ENCODE measurements around the gene OR11H7. TPM values are rescaled to one million over a fixed set of nuclear protein-coding genes. Genes with fewer than 3 reads are reported as not detected.

The OR11H7 gene
- total RNA-seq, 2 donors from 2014 or later = not detected

Other genes starting within 250 kb of the OR11H7 start
- not detected for gene OR4Q2, start 226.8 kb upstream of the OR11H7 start, total RNA-seq
- not detected for gene OR4K14, start 209.7 kb upstream of the OR11H7 start, total RNA-seq
- gene OR4K13, start 192.9 kb upstream of the OR11H7 start, total RNA-seq = not detected
- not detected for gene OR4L1, start 168.9 kb upstream of the OR11H7 start, total RNA-seq
- not detected for gene OR4K17, start 118.2 kb upstream of the OR11H7 start, total RNA-seq
- gene OR4N5, start 90.2 kb upstream of the OR11H7 start, total RNA-seq = not detected
- gene OR11G2, start 38.1 kb upstream of the OR11H7 start, total RNA-seq = not detected
- not detected for gene OR11H6, start 5.3 kb upstream of the OR11H7 start, total RNA-seq
- gene OR11H4, start 10.3 kb downstream of the OR11H7 start, total RNA-seq = not detected
- gene TTC5, start 77.0 kb downstream of the OR11H7 start, total RNA-seq = 10 to 100 TPM; 12.5 to 16.6 TPM
- 10 to 100 TPM; 17.1 to 66.9 TPM for gene CCNB1IP1, start 104.3 kb downstream of the OR11H7 start, total RNA-seq
- 10 to 100 TPM in 1 of 2 donors, 1 to 10 TPM in 1; 5.6 to 11.7 TPM for gene PARP2, start 114.7 kb downstream of the OR11H7 start, total RNA-seq
- gene TEP1, start 184.5 kb downstream of the OR11H7 start, total RNA-seq = 10 to 100 TPM; 32.3 to 35.3 TPM
- gene KLHL33, start 207.2 kb downstream of the OR11H7 start, total RNA-seq = under 1 TPM in 1 of 2 donors, not detected in 1; 0.26 TPM
- 10 to 100 TPM; 36.1 to 53.4 TPM for gene OSGEP, start 225.8 kb downstream of the OR11H7 start, total RNA-seq
- 100 to 1,000 TPM in 1 of 2 donors, 10 to 100 TPM in 1; 86.7 to 101 TPM for gene APEX1, start 226.2 kb downstream of the OR11H7 start, total RNA-seq
- gene PIP4P1, start 232.5 kb downstream of the OR11H7 start, total RNA-seq = 10 to 100 TPM; 12.2 to 12.5 TPM
- 10 to 100 TPM; 20.4 to 24.9 TPM for gene PNP, start 240.4 kb downstream of the OR11H7 start, total RNA-seq

All from body of pancreas (tissue), 2 donors.